HG03039 (cell line): Measurements from ENCODE around the gene TBCD.

Experiments used
- ATAC-seq: cut with Tn5 transposase; IDR thresholded peaks from one replicate; pipeline ENCODE4 v1.9.1; 2021; ENCODE audit warnings: mild to moderate bottlenecking, moderate library complexity; ENCODE audit not compliant: unreplicated experiment

The TBCD gene

DNA sequence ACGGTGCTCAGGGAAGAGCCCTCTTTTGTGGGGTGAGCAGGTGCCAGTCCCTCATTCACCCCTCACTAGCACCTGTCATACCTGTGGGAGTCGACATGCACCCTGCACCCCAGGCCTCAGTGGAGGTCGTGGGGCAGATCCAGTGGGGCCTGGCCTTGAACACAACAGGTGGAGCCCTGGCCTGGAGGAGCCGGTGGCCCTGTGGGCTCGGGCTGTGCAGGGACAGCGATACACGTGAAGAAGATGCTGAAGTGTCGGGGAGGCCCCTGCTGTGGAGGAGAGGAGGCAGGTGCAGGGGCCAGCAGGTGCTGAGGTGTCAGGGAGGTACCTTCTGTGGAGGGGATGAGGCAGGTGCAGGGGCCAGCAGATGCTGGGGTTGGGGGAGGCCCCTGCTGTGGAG, 56.1 kb downstream of the TBCD start:
- no peak for ATAC-seq

DNA sequence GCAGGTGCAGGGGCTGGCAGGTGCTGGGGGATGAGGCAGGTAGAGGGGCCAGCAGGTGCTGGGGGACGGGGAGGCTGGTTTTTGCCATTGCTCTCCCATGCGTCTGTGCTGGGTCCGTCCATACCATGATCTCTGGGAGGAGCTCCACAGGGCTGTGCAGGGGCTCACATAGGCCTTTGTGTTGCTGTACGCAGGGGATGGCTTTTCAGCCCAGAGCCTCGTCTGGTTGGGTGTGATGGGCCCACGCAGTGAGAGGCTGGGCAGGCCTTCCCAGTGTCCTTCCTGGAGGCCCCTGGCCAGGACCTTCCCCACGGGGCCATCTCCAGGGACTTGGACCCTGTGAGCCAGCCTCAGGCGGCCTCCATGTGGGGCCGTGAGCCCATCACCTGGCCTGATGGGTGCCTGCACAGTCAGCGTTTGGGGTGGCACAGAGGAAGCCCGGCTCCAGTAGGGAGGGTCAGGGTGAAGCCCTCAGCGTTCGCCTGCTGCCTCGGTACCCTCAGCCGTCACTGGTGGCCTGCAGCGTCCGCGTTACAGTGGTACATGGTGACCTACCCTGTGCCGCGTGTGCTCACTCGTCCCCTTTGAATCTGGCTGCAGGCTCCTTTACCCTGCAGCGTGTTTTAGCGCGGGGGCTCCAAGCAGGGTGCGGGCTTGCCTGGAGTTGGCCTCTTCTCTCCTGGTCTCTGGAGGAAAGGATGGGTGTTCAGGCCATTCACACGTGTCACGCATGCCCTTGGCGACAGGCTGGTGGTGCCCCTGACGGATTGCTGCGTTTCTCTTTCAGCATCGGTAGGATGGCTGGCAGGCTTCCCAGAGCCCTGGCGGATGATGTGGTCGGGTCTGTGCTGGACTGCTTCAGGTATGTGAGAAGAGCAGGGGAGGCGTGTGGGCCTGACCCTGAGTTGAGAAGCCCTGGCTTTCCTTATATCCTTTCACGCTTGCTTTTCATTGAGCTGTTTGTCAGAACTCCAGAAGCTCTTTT, 57.3 kb downstream of the TBCD start:
- ATAC-seq = no peak

DNA sequence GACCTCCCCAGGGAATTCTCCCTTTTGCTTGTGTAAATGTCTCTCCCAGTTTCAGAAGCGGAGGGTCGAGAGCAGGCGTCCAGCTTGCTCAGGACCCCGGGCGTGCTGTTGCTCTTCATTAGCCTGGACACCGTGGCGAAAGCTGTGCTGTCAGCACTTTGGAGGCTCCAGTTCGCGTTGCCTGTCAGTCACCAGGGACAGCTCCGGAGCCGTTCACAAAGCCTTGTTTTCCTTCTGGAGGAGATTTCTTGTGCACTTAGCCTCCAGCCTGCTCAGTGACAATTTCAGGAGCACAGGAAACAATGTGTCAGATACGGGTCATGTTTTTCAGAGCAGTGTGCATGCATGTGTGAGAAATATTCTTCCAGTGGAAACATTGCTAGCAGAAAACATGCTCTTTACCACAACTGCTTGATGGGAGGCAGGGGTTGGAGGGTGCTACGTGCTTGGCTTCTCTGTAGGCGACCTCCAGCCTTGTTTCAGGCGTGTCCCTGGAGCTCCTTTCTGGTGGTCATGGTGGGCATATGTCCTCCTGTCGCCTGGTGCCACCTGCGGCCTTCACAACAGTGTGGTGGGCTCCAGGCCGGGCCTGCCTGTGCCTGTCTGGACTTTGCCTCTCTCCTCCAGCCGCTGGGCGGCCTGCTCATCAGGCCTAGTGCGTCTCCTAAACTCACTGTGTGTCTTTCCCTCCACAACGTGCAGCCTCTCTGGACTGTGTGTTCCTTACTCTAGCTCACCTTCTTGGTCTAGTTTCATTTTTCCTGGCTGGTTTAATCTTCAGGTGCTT, 59.0 kb downstream of the TBCD start:
- no peak for ATAC-seq

DNA sequence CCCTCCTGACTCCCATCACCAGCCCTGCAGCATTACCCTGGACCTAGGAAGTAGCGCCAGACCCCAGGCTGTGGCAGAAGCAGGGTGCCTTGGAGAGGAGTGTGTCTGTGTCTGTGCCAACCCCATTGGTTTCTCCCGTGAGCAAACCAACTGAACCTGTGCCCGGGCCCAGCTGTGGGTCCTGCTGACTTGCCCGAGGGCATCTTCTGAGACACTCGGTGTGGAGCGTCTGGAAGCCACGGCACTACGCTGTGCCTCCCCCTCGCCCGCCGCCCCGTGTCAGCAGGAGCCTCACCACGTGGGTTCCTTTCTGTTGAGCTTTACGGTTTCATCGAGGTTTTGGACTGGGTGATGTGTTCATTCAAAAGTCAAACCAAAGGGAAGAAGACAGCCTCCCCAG, 60.2 kb downstream of the TBCD start:
- no peak for ATAC-seq

DNA sequence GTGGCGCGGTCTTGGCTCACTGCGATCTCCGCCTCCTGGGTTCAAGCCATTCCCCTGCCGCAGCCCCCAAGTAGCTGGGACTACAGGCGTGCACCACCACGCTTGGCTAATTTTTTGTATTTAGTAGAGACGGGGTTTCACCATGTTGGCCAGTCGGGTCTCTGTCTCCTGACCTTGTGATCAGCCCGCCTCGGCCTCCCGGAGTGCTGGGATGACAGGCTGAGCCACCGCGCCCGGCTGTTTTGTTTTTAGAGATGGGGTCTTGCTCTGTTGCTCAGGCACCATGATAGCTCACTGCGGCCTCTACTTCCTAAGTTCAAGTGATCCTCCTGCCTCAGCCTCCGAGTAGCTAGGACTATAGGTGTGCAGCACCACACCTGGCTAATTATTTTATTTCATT, 60.7 kb downstream of the TBCD start:
- ATAC-seq = no peak

DNA sequence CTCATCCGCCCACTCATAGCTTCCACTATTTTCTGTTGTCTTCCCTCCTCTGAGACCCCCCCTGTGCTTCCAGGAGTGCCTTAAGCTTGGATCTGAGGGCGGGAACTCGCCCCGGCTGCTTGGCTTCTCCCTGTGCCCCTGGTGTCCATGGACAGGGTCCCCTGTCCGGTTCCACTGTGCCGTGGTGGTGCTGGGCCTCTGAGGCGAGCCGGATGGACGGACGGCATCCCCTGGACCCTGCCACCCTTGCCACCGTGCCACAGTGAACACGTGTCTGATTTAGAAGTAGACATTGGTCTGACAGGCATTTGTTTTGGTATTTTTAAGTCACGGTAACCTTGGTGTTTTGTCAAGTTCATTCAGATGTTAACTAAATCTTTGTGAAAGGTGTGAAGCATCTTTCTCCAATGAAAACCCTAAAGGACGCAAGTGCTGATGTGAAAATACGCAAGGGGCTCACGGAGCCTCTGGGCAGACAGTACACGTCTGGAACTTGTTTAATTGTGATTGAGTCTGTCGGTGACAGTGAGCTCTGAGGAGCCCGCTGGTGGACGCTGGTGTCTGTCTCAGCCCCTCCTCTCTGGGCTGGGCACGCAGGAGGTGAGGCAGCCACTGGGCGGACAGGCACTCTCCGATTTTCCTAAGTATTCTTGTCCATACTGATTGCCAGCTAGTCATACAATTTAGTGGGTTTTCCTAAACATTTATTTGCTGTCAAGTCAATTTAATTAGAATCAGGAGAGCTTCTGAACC, 61.6 kb downstream of the TBCD start:
- ATAC-seq = no peak

DNA sequence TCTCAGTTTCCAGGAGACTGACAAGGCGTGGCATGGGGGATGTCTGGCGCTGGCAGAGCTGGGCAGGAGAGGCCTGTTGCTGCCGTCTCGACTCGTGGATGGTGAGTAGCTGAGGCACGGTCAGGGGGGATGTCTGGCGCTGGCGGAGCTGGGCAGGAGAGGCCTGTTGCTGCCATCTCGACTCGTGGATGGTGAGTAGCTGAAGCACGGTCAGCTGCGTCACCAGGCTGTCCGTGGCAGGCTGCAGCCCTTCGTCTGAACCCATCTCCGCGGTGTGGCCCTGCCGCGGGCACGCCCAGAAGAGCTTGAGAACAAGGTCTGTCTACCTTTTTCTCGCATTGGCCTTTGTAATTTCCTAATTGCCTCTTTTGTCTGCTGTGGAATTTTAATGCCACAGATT, 63.0 kb downstream of the TBCD start:
- ATAC-seq = no peak

DNA sequence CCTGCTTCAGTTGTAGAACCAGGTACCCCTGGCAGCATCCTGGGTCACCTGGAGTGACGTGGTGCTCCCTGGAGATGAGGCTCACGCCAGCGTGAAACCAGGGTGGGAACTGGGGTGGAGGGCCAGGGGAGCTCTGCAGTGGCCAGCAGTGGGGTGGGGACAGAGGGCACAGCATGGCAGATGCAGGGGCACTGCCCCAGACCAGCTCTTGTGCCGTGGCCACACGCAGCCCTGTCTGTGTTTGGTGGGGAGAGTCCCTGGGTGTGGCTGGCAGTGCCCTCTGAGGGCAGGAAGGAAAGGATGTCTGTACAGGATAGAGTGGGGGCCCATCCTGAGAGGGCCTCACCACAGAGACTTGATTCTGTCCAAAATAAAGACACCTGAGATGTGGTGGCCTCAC, 63.5 kb downstream of the TBCD start:
- ATAC-seq = no peak

DNA sequence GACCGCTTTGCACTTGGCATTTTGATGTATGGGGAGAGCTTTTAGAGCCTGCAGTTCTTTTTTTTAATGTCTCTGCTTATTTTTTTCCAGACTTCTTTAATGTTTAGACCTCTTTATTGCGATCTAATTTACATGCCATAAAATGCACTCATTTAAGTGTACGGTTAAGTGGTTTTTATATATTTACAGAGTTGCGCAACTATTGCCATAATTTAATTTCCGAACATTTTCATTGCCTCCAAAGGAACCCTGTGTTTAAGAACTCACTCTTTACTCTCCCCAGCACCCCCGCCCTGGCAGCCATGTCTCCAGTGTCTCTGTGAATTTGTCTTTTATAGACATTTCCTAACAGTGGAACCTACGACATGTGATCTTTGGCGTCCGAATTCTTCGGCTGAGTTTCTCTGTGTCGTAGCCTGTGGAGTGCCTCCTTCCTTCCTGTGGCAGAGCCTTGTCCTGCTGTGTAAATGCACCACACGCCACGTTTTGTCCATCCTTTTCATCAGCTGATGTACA, 64.0 kb downstream of the TBCD start:
- no peak for ATAC-seq

DNA sequence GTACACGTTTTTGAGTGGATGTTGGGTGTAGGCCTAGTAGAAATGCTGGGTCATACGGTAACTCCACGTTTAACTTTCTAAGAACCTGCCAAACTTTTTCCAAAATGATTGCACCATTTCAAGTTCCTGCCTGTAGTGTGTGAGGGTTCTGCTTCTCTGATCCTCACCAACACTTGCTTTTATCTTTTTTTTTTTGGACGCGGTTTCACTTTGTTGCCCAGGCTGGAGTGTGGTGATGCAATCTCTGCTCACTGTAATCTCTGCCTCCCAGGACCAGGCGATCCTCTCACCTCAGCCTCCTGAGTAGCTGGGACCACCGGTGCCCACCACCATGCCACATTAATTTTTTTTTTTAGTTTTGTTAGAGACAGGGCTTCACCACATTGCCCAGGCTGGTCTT, 64.5 kb downstream of the TBCD start:
- no peak for ATAC-seq

DNA sequence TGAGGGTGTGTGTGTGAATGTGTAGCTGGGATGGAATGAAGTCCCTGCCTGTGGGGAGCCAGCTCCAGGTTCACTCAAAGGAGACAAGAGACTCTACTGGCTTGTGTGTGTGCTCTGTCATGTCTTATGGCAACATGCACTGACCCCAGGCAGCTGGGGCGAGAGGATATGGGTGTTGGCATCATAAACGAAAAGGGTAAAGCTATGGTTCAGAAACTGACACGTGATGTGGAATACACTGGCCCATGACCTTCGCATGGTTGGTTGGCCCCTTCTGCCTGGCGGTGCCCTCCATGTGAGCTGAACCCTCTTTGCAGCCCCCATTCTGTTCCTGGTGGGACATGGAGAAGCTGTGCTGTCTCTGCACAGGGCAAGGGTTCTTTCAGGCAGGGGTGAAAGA, 66.1 kb downstream of the TBCD start:
- ATAC-seq = no peak

DNA sequence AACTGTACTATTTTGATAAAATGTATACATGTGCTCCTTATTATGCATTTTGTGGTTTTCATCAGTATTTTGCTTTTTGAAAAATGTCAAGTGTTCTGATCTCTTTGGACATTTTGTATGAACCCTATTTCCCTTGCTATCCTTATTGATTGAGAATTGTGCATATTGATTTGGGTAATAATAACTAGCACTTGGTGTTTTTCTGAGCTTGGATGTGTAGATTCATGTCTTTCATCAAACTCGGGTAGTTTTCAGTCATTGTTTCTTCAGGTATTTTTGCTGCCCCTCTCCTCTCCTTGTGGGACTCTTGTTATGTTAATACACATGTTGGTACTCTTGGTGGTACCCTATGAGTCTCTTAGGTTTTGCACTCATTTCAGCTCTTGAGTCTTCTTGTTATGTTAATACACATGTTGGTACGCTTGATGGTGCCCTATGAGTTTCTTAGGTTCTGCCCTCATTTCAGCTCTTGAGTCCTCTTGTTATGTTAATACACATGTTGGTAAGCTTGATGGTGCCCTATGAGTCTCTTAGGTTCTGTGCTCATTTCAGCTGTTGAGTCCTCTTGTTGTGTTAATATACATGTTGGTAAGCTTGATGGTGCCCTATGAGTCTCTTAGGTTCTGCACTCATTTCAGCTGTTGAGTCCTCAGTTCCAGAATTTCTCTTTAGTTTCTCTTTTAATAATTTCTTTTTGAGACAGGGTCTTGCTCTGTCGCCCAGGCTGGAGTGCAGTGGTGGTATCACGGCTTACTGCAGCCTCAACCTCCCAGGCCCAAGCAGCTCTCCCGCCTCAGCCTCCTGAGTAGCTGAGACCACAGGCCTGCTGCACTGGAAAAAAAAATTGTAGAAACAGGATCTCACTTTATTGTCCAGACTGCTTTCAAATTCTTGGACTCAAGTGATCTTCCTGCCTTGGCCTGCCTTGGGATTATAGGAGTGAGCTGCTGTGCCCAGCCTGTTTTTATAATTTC, 68.7 kb downstream of the TBCD start:
- no peak for ATAC-seq

DNA sequence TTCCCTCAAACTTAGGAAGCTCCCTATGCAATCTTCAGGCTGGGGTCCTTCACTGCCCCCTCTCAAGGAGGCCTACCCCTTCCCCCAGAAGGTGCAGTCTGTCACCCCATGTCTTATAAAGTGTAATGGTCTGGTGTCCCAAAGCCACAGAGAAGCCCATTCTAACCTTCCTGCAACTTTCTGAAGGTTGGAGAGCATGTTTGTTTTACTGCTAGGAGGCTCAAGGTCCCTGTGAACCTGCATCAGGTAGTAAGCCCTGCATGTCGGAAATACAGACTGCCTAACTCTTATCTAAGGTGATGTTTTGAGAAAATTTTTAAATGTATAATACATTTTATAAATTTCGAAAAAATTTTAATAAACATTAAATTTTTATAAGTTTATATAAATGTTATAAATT, 69.7 kb downstream of the TBCD start:
- no peak for ATAC-seq

DNA sequence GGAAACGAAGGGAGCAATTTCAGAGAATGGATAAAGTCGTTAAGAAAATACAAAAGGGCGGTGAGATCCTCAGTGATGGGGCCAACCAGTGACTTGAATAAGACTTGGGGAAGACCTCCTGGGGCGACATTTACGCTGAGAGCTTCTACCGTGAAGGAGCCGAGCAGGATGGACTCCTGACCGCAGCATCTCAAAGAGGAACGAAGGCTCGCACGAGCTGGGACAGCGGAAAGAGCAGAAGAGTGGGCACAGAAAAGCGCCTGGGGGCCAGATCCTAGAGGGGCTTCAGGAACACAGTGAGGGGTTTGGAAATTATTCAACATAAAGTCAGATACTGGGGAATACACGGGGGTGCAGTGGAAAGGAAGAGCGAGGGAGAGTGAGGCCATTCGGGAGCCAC, 70.4 kb downstream of the TBCD start:
- ATAC-seq = no peak

DNA sequence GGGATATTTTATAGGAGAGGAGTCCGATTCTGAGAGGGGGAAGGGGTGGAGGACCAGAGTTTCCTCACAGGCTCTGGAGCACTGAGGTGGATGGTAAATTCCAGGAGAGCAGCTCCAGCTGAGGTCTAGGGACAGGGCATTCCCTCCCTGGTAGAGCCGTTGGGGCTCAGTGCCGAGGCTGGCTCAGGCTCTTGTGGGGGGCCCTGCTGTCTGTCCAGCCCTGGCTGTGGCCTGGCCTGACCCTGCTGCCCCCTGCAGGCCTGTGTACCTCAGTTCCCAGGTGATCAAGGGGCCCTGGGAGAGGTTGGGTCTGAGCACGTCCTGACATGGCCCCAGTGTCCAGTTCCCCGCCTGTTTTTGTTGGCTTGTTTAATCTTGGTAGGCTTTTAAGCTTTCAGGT, 71.1 kb downstream of the TBCD start:
- no peak for ATAC-seq

DNA sequence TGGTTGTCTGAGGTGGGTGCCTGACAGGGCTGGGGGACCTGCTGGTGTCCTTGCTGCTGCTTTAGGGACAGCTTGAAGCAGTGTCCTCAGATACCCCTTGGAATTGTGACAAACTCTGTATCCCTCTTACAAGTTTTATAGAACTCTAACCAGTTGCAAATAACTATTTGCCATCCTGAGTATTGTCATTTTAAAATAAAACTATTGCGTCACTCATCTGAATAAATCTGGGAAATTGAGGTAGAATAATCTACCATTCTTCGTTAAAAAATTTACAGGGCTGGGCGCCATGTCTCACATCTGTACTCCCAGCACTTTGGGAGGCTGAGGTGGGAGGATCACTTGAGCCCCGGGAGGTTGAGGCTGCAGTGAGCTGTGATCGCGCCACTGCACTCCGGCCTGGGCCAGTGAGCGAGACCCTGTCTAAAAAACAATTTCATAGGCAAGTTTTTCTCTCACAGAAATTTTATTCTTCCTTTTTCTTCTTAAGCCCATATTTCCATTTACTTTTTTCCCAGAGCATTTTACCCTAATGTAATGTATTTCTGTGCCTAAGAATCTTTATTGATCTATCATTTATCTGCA, 73.8 kb downstream of the TBCD start:
- ATAC-seq = no peak

DNA sequence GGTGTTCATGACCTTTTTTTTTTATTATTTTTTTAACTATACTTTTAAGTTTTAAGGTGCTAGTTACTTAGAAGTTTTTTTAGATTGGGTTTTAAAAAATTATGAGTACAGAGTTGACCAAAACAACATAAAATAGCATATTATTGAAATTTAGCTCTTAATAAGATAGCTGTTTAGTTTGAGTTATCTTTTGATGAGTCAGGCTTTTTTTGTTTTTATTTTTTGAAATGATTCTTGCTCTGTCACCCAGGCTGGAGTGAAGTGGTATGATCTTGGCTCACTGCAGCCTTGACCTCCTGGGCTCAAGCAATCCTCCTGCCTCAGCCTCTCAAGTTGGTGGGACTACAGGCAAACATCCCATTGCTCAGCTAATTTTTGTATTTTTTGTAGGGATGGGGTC, 74.3 kb downstream of the TBCD start:
- ATAC-seq = no peak

DNA sequence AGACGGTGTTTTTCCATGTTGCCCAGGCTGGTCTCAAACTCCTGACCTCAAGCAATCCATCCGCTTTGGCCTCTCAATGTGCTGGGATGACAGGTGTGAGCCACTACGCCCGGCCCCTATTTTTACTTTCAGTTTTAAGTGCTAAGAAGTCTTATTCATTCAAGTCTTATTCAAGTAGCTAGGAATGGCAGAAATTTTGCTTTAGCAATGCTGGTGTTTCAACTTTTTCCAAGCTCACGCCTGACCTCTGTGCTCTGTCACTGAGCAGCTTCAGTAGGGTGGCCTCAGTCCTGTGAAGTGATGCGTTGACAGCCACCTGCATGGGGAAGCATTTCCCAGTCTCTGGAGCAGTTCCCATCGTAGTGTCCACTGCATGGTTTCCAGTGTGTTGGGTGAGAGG, 75.1 kb downstream of the TBCD start:
- no peak for ATAC-seq

DNA sequence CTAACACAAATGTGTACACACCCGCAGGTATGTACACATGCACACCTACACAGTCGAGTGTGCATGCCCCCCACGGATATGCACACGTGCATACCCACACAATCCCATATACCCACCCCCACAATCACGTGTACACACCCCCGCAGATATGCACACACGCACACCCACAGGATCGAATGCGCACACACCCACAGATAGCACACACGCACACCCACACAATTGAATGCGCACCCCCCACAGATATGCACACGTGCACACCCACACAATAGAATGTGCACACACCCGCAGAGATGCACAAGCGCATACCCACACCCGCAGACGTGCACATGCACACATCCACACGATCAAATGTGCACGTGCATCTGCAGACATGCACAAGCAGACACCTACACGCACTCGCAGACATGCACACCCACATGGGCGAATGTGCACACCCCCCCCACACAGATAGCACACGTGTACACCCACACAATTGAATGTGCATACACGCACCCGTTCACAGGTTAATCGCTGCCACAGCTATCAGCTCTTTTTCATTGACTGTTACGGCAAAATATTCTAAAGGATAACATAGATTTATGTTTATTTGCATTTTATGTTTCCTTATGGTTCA, 77.1 kb downstream of the TBCD start:
- no peak for ATAC-seq
